Left cardiac atrium (tissue), 4 donors: ENCODE measurements around the gene ASTL. TPM values are rescaled to one million over a fixed set of nuclear protein-coding genes. Genes with fewer than 3 reads are reported as not detected.
"Not testable (repeated sequence)": the region's sequence is repeated elsewhere in the genome, so short reads cannot be mapped to it uniquely, and the experiment has no call there.

Experiments used
- ATAC-seq, 2 donors: fragments of 200-7000 bp; cut with Tn5 transposase; one replicate each; pipeline ENCODE4 v1.9.1; 2020; ENCODE audit warnings: mild to moderate bottlenecking in 2 of 2, moderate library complexity in 2 of 2
- DNase-seq: peaks from one replicate; pipeline ENCODE4 v3.0.0-alpha.2; 2020
- intact Hi-C, 2 donors: fragments of 100-400 bp; cut with DNase I; formaldehyde crosslinking; loops; one replicate each; pipeline versions ENCODE4 v1.14.1 to v1.15.1; 2022 to 2023
- total RNA-seq, 2 donors: library from RNA; stranded (reverse); fragmentation: NEBNext Ultra II Directional; extraction: Animal tissue kit (Norgen Biotek cat#: 25700); gene quantifications; one replicate each; pipeline ENCODE4 v1.2.1, GENCODE V29; 2021
- donor health status: DM: no; HTN: yes; CAD: no.
- donor health status: DM: no; HTN: yes; CAD: no; lungs with severe emphysema.
- donor health status: DM: yes; HTN: yes; CAD: no.
- donor health status: Dilated cardiomyopathy.

ASTL gene
- total RNA-seq, 2 donors from 2014 or later = not detected

DNA sequence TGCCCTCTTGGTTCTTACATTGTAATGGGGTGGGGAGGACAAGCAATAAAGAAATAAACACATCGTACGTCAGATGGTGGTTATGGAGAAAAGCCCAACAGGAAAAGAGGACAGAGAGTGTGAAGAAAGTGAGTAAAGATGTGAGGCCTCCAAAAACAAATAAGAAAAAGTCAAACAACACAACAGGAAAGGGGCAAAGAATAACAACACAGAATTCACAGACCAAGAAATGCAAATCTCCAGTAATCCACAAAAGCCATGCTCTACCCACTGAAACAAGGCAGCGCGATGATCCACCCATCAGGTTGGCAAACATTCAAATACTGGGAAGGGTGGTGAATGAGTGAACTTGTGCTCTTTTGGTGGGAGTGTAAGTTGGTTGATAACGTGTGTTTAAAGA lies 23.6 kb upstream of the ASTL start:
- ATAC-seq (peak in 1 of 2 donors; percentile 50), DNase-seq (no peak)
- intact Hi-C loops = no loop called here

DNA sequence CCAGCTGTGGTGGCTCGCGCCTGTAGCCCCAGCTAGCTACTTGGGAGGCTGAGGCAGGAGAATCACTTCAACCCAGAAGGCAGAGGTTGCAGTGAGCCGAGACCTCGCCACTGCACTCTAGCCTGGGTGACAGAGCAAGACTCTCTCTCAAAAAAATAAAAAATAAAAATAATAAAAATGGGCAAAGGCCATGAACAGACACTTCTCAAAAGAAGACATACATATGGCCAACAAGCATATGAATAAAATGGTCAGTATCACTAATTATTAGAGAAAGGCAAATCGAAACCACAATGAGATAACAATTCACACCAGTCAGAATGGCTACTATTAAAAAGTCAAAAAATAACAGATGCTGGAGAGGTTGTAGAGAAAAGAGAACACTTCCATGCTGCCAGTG lies 22.1 kb upstream of the ASTL start:
- DNase-seq, ATAC-seq, intact Hi-C loops: not testable (repeated sequence)

DNA sequence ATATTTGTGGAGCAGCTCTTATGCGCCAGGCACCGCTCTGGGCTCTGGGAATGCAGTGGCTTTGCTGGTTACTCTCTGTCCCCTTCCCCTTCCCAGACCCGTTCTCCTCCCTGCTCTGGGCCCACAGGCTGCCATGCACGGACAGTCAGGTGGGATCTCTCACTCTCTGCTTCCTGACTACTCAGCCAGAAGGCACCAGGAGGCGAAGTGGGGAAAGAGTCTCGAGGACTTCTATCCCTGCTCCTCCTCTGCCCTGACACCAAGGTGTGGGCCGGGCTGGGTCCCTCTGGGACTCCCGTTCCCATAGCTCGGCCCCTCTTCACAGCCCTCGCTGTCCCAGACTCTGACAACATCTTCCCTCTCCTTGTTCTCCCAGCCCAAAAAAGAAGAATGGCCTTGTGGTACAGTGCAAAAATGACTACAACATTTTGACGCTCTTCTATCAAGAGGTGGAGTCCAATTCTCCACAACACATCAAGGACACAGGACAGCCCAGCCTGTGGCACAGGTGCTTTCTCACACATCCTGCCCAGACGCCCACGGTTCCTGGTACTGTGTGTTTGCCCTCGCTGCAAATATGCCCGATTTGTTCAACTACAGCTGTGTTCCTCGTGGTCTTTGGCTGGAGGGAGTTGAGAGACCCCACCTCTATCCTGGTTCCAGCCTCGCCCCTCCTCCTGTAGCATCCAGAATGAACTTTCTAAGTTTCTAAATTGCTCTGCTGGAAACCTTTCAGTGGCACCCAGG lies 21.0 kb upstream of the ASTL start:
- DNase-seq (no peak), ATAC-seq (no peak)
- intact Hi-C loops = no loop called here

- DNase-seq = no peak
- intact Hi-C loops = no loop called here
- no peak for ATAC-seq
These were observed 20.2 kb upstream of the ASTL start for GRCh38 chr2:96158554-96158940.

DNA sequence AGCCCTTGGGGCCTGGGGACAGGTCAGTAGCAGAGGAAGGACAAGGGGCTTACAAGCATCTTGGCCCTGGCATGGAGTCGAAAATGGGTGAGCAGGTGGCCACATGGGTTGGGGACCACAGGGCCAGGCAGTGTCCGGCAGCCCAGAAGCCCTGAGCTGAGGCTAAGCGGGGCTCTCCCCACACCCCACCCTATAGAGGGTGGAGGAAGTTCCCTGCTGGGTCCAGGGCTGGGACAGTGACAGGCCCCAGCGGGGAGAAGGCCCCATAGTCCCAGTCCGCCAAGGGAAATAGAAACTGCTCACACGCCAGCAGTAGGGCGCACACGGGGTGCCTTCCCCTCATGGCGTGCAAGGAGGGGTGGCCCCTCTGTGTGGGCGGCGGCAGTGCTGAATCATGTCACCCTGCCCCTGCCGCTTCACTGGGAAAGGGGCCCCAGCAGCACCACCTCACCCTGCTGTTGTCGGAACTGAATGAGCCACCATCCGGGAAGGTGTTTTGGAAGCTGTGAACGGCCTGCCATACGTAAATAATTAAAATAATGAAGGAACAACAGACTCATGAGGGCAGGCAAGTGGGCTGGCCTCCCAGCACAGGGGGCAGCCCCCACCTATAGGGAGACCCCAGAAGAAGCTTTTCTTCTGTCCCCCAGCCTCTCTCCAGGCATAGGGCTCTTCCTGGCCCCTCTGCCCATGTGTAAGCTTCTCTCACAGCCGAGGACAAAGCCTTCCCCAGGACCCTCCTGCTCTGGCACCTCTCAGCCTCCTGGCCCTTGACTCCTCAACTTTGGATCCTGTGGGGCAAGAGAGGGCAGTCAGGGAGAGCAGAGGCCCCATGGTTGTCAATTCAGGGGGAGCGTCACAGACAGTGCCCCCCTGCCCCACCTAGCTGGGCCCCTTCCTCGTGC lies 19.6 kb upstream of the ASTL start:
- ATAC-seq = peak in 1 of 2 donors; percentile 38

GRCh38 chr2:96156926-96157648 lies 18.8 kb upstream of the ASTL start:
- intact Hi-C loops = no loop called here
- ATAC-seq (no peak), DNase-seq (no peak)

More for the DNA sequence above, 19.6 kb upstream of the ASTL start:
- intact Hi-C loops = no loop called here
- DNase-seq = no peak

- intact Hi-C loops = no loop called here
- no peak for DNase-seq
- ATAC-seq = no peak
These were observed 17.9 kb upstream of the ASTL start for GRCh38 chr2:96156011-96156820.

DNA sequence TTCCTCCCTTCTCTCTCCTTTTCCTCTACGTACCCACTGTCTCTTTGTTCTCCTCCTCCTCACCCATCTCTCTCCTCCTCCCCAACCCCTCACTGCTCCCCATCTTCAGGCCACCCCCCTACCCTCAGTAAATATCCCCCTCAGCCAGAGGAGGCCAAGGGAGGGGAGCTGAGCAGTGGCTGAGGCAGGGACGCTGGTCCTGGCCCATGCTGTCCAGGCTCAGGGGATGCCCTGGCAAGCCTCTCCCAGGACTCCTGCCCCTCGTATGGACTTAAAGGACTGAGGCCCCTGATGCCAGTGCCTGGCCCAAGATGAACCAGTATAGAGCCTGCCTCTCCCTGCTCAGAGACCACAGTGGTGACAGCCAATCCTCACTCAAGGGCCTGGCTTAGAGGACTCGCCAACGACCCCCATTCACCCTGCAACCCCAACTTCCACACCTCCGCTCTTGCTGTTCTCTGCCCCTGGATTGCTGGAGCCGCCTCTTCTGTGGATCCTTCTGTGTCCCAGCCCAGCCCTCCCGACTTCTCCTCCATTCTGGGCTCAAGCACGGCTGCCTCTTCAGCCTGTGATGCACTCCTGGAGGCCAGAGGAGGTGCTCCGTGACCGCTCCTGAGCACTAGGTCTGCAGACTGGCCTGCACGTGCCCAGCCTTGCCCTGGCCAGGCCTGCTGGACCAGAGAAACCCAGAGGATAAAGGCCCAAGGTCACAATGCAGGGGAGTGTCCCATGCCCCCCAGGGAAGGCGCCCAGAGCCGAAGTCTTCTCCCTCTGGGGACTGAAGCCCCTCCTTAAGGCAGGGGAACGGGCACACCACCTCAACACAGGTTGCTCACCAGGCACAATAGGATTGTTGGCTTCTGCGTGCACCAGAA lies 16.4 kb upstream of the ASTL start:
- DNase-seq (no peak), ATAC-seq (no peak)
- intact Hi-C loops = no loop called here

GRCh38 chr2:96153991-96154431 lies 15.7 kb upstream of the ASTL start:
- ATAC-seq (no peak), DNase-seq (no peak)
- intact Hi-C loops = no loop called here

GRCh38 chr2:96153291-96153713 lies 15.0 kb upstream of the ASTL start:
- intact Hi-C loops = no loop called here
- DNase-seq (no peak), ATAC-seq (no peak)

- ATAC-seq (no peak), DNase-seq (no peak)
- intact Hi-C loops = no loop called here
These were observed 14.2 kb upstream of the ASTL start for GRCh38 chr2:96152304-96153161.

DNA sequence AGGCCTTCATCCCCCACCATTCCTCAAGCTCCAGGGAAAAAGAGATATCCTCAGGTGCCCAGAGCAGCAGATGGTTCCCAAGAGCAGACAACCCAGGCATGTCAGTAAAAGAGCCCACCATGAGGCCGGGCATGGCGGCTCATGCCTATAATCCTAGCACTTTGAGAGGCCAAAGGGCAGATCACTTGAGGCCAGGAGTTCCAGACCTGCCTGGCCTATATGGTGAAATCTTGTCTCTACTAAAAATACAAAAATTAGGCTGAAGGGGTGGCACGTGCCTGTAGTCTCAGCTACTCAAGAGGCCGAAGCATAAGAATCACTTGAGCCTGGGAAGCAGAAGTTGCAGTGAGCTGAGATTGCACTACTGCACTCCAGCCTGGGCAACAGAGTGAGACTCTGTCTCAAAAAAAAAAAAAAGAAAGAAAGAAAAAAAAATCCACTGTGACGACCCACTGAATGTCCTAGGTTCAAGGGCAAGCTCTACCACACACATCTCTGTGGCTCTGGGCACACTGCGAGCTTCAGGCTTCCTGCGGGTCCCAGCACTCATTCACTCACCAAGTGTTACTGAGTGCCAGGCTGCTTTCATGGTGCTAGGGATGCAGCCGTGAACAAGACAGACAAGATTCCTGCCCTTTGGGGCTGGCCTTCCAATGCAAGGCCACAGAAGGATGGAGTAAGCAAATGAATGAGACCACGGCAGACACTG lies 13.4 kb upstream of the ASTL start:
- no peak for DNase-seq
- intact Hi-C loops = no loop called here
- ATAC-seq = no peak

GRCh38 chr2:96150791-96151594 lies 12.7 kb upstream of the ASTL start:
- DNase-seq = no peak

DNA sequence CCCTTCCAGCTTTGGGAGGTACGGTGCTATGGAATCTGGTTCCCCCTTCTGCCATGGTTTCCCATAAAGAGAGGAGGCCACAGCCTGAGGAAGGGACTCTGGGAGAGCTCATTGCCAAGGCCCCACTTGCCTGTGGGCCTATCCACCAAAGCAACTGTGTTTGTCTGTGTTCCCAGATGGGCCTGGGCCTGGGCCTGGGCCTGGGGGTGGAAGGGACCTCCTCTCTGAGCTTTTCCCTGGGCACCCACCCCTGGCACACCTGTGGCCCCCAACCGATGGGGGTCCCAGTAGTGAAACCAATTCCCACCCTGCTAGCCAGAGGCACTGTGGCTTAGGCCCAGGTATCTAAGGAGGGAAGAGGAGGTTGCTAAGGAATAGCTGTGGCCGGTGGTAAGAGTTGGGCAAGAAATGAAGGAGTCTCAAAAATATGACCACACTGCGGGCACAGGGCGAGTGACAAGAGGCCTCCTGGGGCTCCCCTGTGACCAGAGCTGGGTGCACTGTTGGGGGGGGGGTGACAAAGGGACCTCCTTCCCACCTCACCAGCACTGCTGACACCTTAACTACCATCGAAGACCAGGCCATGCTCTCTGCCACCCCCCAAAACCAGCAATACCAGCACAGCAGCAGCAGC lies 11.8 kb upstream of the ASTL start:
- DNase-seq (no peak), ATAC-seq (no peak)
- intact Hi-C loops = no loop called here

More at GRCh38 chr2:96150791-96151594, 12.7 kb upstream of the ASTL start:
- no peak for ATAC-seq
- intact Hi-C loops = no loop called here
